Activated gamma-delta T cell treated with anti-CD3 and anti-CD28 coated beads, Interleukin-2, amount 50 U/mL, for 16 hours (primary cell): ENCODE data around the gene RSPH9.

ENCODE experiments used
- DNase-seq: peaks from one replicate; pipeline ENCODE4 v3.0.0-alpha.2; 2020; ENCODE audit warnings: low read depth

The RSPH9 gene

GRCh38 chr6:43668151-43669028 is 23.6 kb downstream of the RSPH9 start:
- DNase-seq: peak; percentile 9

- no peak for DNase-seq
Measured at GRCh38 chr6:43669050-43669921, 24.4 kb downstream of the RSPH9 start.

GRCh38 chr6:43669922-43670622 is 25.2 kb downstream of the RSPH9 start:
- no peak for DNase-seq

GRCh38 chr6:43670623-43670986 is 25.8 kb downstream of the RSPH9 start:
- no peak for DNase-seq

- DNase-seq: no peak
Measured at GRCh38 chr6:43671011-43671800, 26.4 kb downstream of the RSPH9 start.

GRCh38 chr6:43671801-43672690 is 27.2 kb downstream of the RSPH9 start:
- DNase-seq: no peak

GRCh38 chr6:43673444-43674084 is 28.7 kb downstream of the RSPH9 start:
- no peak for DNase-seq

GRCh38 chr6:43674291-43674690 is 29.5 kb downstream of the RSPH9 start:
- no peak for DNase-seq

GRCh38 chr6:43674921-43675320 is 30.1 kb downstream of the RSPH9 start:
- no peak for DNase-seq

- DNase-seq: no peak
Measured at GRCh38 chr6:43676962-43677606, 32.2 kb downstream of the RSPH9 start.

- no peak for DNase-seq
Measured at GRCh38 chr6:43677759-43678158, 32.9 kb downstream of the RSPH9 start.

- DNase-seq: no peak
Measured at GRCh38 chr6:43678341-43678740, 33.5 kb downstream of the RSPH9 start.

GRCh38 chr6:43679057-43679456 is 34.2 kb downstream of the RSPH9 start:
- no peak for DNase-seq

- no peak for DNase-seq
Measured at GRCh38 chr6:43680308-43681200, 35.7 kb downstream of the RSPH9 start.

- no peak for DNase-seq
Measured at GRCh38 chr6:43681303-43681702, 36.5 kb downstream of the RSPH9 start.

GRCh38 chr6:43682724-43683429 is 38.0 kb downstream of the RSPH9 start:
- DNase-seq: no peak

GRCh38 chr6:43683708-43684455 is 39.0 kb downstream of the RSPH9 start:
- no peak for DNase-seq
